Uterus (tissue), 2 donors: ENCODE measurements around the gene TMEM63B.

Source experiments
- POLR2A ChIP-seq, 2 donors: fragments of 450-650 bp; IDR thresholded peaks; one replicate each; pipeline ENCODE4 v1.6.1; 2016; ENCODE audit warnings: antibody characterized with exemption in 2 of 2, mild to moderate bottlenecking in 1 of 2, moderate library complexity in 1 of 2
- TF ChIP-seq, protein P1 (sequence below), 4 experiments: fragments of 200-600 bp in 2 of 4; fragments of 450-650 bp in 2 of 4; sonication (generic) in 2 of 4; IDR thresholded peaks; one replicate each; pipeline ENCODE4 v1.5.1; 2016 to 2019; ENCODE audit warnings: antibody characterized with exemption in 4 of 4, mild to moderate bottlenecking in 2 of 4, moderate library complexity in 1 of 4

- TF ChIP-seq POLR2A (IDR thresholded peaks at IDR 0.05), result no peak
- TF ChIP-seq, protein P1, sequence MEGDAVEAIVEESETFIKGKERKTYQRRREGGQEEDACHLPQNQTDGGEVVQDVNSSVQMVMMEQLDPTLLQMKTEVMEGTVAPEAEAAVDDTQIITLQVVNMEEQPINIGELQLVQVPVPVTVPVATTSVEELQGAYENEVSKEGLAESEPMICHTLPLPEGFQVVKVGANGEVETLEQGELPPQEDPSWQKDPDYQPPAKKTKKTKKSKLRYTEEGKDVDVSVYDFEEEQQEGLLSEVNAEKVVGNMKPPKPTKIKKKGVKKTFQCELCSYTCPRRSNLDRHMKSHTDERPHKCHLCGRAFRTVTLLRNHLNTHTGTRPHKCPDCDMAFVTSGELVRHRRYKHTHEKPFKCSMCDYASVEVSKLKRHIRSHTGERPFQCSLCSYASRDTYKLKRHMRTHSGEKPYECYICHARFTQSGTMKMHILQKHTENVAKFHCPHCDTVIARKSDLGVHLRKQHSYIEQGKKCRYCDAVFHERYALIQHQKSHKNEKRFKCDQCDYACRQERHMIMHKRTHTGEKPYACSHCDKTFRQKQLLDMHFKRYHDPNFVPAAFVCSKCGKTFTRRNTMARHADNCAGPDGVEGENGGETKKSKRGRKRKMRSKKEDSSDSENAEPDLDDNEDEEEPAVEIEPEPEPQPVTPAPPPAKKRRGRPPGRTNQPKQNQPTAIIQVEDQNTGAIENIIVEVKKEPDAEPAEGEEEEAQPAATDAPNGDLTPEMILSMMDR (IDR thresholded peaks at IDR 0.05), result no peak
Observed at GRCh38 chr6:44178424-44179071, 51.2 kb downstream of the TMEM63B start.
